PC-3 (cell line): Measurements from ENCODE around the gene XG. TPM values are rescaled to one million over a fixed set of nuclear protein-coding genes. Genes with fewer than 3 reads are reported as not detected.

Experiments
- ATAC-seq: fragments of 200-7000 bp; cut with Tn5 transposase; 2 replicates; pipeline ENCODE4 v1.9.1; 2020; ENCODE audit warnings: mild to moderate bottlenecking, moderate library complexity
- BruUV-seq: library from RNA; stranded (reverse); fragments of 400-500 nt; replicated peaks from 2 replicates; lab custom pipeline; 2021; lab: Mats Ljungman, UMichigan
- CTCF ChIA-PET: fragments of 300-600 bp; sonication (Branson Sonifier 250); formaldehyde crosslinking; loops from one replicate; lab custom pipeline; 2022; ENCODE audit warnings: antibody characterized with exemption; lab: Charles Lee
- POLR2A ChIA-PET: fragments of 300-600 bp; sonication (Branson Sonifier 250); formaldehyde crosslinking; loops from one replicate; lab custom pipeline; 2022; ENCODE audit warnings: antibody characterized with exemption; ENCODE audit not compliant: unreplicated experiment; lab: Charles Lee
- DNase-seq: peaks from one replicate; pipeline ENCODE4 v3.0.0-alpha.2; 2015
- H2AFZ ChIP-seq: fragments of 300-600 bp; sonication (generic); 2 replicates; pipeline ENCODE4 v1.6.0; 2016; ENCODE audit warnings: antibody characterized with exemption, low read length
- H3F3A ChIP-seq: fragments of 300-600 bp; sonication (generic); one replicate; pipeline ENCODE4 v1.6.0; 2017; ENCODE audit warnings: antibody characterized with exemption, low read length, control low read depth, mild to moderate bottlenecking; ENCODE audit not compliant: unreplicated experiment
- H3K27ac ChIP-seq: fragments of 300-600 bp; sonication (generic); 2 replicates; pipeline ENCODE4 v1.5.1; 2016; ENCODE audit warnings: mild to moderate bottlenecking, low read length
- H3K27me3 ChIP-seq: fragments of 300-600 bp; sonication (generic); 2 replicates; pipeline ENCODE4 v1.6.1; 2016; ENCODE audit warnings: low read length, mixed read lengths
- H3K36me3 ChIP-seq: fragments of 300-600 bp; sonication (generic); 2 replicates; pipeline ENCODE4 v1.6.1; 2016; ENCODE audit warnings: low read depth, mixed run types, low read length, mixed read lengths
- H3K4me1 ChIP-seq: fragments of 300-600 bp; sonication (generic); 2 replicates; pipeline ENCODE4 v1.5.1; 2016; ENCODE audit warnings: low read length; ENCODE audit not compliant: insufficient read depth
- H3K4me2 ChIP-seq: fragments of 300-600 bp; sonication (generic); 2 replicates; pipeline ENCODE4 v1.6.0; 2016; ENCODE audit warnings: low read length
- H3K4me3 ChIP-seq: fragments of 300-600 bp; sonication (generic); 2 replicates; pipeline ENCODE4 v1.5.1; 2016; ENCODE audit warnings: mild to moderate bottlenecking, low read length, mixed read lengths
- H3K79me2 ChIP-seq: fragments of 300-600 bp; sonication (generic); 2 replicates; pipeline ENCODE4 v1.6.1; 2017; ENCODE audit warnings: low read length, mixed read lengths
- H3K9ac ChIP-seq: fragments of 300-600 bp; sonication (generic); 2 replicates; pipeline ENCODE4 v1.6.0; 2016; ENCODE audit warnings: mild to moderate bottlenecking, low read length
- H3K9me2 ChIP-seq: fragments of 300-600 bp; sonication (generic); replicated peaks from 2 replicates; pipeline ENCODE4 v1.6.1; 2016; ENCODE audit warnings: mixed run types, low read length, mixed read lengths
- H3K9me3 ChIP-seq: fragments of 300-600 bp; sonication (generic); 2 replicates; pipeline ENCODE4 v1.6.1; 2016; ENCODE audit warnings: low read length, mixed read lengths
- H4K20me1 ChIP-seq: fragments of 300-600 bp; sonication (generic); 2 replicates; pipeline ENCODE4 v1.6.1; 2016; ENCODE audit warnings: low read length, mixed read lengths
- CTCF ChIP-seq: fragments of 300-600 bp; sonication (generic); conservative IDR thresholded peaks from 2 replicates; pipeline ENCODE4 v1.5.1; 2017; ENCODE audit warnings: antibody characterized with exemption, low read depth, mild to moderate bottlenecking, low read length
- EZH2 ChIP-seq: fragments of 300-600 bp; sonication (generic); IDR thresholded peaks from one replicate; pipeline ENCODE4 v1.6.1; 2017; ENCODE audit warnings: antibody characterized with exemption, mild to moderate bottlenecking, low read length; ENCODE audit not compliant: unreplicated experiment
- EZH2phosphoT487 ChIP-seq: fragments of 300-600 bp; sonication (generic); IDR thresholded peaks from 2 replicates; pipeline ENCODE4 v1.6.1; 2018; ENCODE audit warnings: mild to moderate bottlenecking, antibody characterized with exemption, low read length, borderline replicate concordance
- intact Hi-C: fragments of 100-400 bp; cut with micrococcal nuclease; formaldehyde crosslinking; loops from 2 replicates; pipeline ENCODE4 v1.9.0; 2023
- total RNA-seq: library from RNA; depleted of rRNA; stranded (reverse); fragments of >200 nt; gene quantifications from 2 replicates; pipeline ENCODE4 v1.2.3, GENCODE V29; 2014; rRNA removed

Gene XG
- total RNA-seq, 1 experiment from 2014 or later = not detected

- TF ChIP-seq EZH2phosphoT487 (no peak), CTCF (no peak), EZH2 (no peak)
- no peak for ATAC-seq
- no peaks in the 10 kb centered on the region for H3K79me2 ChIP-seq
- no peak overlapping the region for H3K4me2 ChIP-seq
- intact Hi-C loops = no loop called here
- no peaks in the 10 kb centered on the region for H3F3A ChIP-seq
- no TSS peak for BruUV-seq
- no peak overlapping the region for H2AFZ ChIP-seq
- H3K9me3 ChIP-seq = no peaks in the 10 kb centered on the region
- ChIA-PET POLR2A (no interaction called here), CTCF (no interaction called here)
- no peaks in the 10 kb centered on the region for H3K4me1 ChIP-seq
- no peak overlapping the region for H3K27ac ChIP-seq
- H3K27me3 ChIP-seq = peaks cover 34% of the 10 kb centered on the region
- H3K9ac ChIP-seq = no peak overlapping the region
- no peaks in the 10 kb centered on the region for H3K36me3 ChIP-seq
- H4K20me1 ChIP-seq = no peaks in the 10 kb centered on the region
- no peaks in the 10 kb centered on the region for H3K9me2 ChIP-seq
- DNase-seq = no peak
- no peak overlapping the region for H3K4me3 ChIP-seq
Measured at GRCh38 chrX:2863646-2864045, 111.8 kb downstream of the XG start.

Other genes with a start within 250 kb of the XG start
- gene CD99, start 60.7 kb upstream of the XG start, total RNA-seq = 202 and 325 TPM in 2 replicates
- 0.58 and 1.7 TPM in 2 replicates for gene GYG2, start 76.9 kb downstream of the XG start, total RNA-seq
- gene ARSD, start 177.3 kb downstream of the XG start, total RNA-seq = 13.8 and 26.7 TPM in 2 replicates